Coronary artery (tissue), 2 donors: ENCODE measurements around the gene ARPC2.

ENCODE experiments used
- DNase-seq: peaks from one replicate; pipeline ENCODE4 v3.0.0-alpha.2; 2017; ENCODE audit warnings: low spot score
- H3K27ac ChIP-seq, 2 donors: fragments of 200-600 bp; sonication (generic); one replicate each; pipeline ENCODE4 v1.5.1; 2016 to 2019
- H3K4me3 ChIP-seq: fragments of 200-600 bp; sonication (generic); 2 replicates; pipeline ENCODE4 v1.5.1; 2016; ENCODE audit warnings: mild to moderate bottlenecking, moderate library complexity
- CTCF ChIP-seq: fragments of 200-600 bp; sonication (generic); IDR thresholded peaks from one replicate; pipeline ENCODE4 v1.5.1; 2019; ENCODE audit warnings: antibody characterized with exemption

The ARPC2 gene

DNA sequence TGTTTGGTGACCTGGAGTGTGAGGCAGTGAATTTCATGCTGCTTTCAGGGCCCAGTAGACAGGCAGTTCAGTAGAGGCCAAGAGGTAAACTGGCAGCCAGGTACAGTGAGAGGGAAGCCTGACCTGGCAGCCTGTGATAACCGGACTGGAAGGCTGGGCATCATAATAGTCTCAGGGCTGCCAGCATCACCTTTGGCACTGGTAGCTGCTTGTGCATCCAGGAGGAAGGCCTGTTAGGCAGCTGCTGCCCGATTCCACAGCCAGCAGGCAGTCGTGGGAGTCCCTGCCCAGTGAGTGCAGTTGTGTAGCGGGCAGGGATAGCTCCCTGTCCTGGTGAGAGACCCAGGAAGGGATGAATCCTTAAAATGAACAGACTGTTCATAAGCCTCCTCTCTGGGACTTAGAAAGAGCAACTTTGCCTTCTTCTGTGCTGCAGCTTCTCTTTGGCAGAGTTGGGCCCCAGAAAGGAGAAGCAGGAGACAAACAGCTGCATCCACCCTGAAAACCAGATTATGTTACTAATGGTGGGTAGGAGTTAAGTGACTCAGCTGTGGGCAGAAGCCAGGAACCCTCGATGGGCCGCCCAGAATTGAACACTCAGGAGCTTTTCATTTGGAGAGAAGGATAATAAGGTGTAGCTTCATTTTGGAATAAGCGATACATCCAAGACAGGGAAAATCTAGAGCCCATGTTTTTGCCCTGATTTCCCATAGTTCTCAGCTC, 35.7 kb downstream of the ARPC2 start:
- Histone ChIP-seq H3K27ac (peak overlapping the region in 1 of 2 donors; percentile 40), H3K4me3 (no peak overlapping the region)
- no peak for TF ChIP-seq CTCF
- no peak for DNase-seq

GRCh38 chr2:218253232-218253625, 36.2 kb downstream of the ARPC2 start:
- DNase-seq: no peak
- H3K27ac ChIP-seq: peak overlapping the region in 1 of 2 donors; percentile 13
- no peak for TF ChIP-seq CTCF
- H3K4me3 ChIP-seq: no peak overlapping the region

GRCh38 chr2:218255446-218255845, 38.5 kb downstream of the ARPC2 start:
- DNase-seq: no peak
- H3K27ac ChIP-seq: no peak overlapping the region
- no peak for TF ChIP-seq CTCF
- H3K4me3 ChIP-seq: no peak overlapping the region

DNA sequence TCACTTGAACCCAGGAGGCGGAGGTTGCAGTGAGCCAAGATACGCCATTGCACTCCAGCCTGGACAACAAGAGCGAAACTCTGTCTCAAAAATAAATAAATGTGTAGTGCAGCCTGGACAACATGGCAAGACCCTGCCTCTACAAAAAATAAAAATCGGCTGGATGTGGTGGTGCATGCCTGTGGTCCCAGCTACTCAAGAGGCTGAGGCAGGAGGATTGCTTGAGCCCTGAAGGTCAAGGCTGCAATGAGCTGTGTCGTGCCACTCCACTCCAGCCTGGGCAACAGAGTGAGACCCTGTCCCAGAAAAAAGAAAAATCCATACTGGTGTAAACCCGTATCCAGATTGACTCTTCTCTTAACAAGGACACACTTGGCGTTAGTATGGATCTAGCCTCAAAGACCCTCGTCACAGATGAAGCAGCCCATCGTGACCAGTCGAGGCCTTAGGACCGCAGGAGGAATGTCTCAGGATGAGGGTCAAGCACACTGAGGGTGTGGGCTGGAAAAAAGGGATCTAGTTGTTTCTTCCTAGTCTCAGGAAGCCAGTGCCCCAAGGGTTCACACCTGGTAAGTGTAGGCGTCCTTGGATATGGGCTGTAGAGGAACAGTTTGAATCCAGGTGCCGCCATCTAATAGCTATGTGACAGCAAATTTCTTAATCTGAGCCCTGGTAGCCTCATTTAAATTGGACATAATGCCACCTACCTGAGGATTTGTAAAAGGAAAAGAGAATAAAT, 39.8 kb downstream of the ARPC2 start:
- TF ChIP-seq CTCF: no peak
- peak overlapping the region in 1 of 2 donors; percentile 24 for H3K27ac ChIP-seq

GRCh38 chr2:218257390-218257981, 40.5 kb downstream of the ARPC2 start:
- DNase-seq: no peak
- peak; percentile 25 for TF ChIP-seq CTCF
- Histone ChIP-seq H3K27ac (peak overlapping the region in 1 of 2 donors; percentile 24), H3K4me3 (no peak overlapping the region)

More for the DNA sequence above, 39.8 kb downstream of the ARPC2 start:
- no peak overlapping the region for H3K4me3 ChIP-seq
- DNase-seq: no peak

DNA sequence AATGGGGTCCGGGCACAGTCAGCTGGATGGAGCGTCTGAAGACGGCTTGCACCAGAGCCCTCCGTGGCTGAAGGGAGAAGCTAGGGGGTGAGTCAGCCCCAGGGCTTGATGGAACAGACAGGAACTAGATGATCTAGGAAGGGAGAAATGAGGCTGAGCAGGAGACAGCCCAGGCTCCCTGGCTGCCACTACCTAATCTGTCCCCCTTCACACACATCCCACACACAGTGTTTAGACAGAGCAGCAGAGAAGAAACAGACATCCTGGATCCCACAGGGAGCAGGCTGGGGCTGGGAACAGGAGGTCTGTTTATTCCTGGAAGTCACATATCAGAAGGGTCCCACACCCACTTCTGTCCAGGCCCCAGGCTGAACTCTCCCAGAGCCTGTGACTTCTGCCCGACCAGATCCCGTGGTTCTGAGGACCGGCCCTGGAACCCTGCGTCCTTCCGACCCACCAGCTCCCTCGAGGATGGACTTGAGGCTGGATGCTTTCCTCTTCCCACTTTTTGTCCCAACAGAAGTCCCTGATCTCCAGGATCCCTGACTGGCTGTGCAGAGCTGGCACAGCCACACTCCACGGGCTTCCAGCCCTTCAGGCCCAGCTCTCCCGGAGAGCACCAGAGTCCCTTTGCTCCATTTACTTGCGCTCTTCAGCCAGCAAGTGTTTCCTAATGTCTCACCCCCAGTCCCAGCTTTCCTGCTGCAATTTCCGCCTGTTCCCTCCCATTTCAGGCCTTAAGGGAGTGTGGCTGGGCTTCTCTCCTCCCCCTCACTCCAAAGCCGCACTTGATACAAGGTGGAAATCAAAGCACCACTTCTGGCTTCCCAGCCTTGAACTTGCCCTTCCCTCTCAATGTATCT, 42.3 kb downstream of the ARPC2 start:
- peak overlapping the region; percentile 59 to 86 for H3K27ac ChIP-seq
- no peak for TF ChIP-seq CTCF
- peak; percentile 83 for DNase-seq
- H3K4me3 ChIP-seq: peak overlapping the region; percentile 37
